Cardiac fibroblast (primary cell): Measurements from ENCODE around the gene FHOD1.
A peak's percentile ranks its signal among the peaks of the same experiment; 100 is the strongest.

ENCODE experiments used
- DNase-seq, 2 donors: peaks; one replicate each; pipeline versions ENCODE4 v3.0.0 to v3.0.0-alpha.2; 2010; ENCODE audit warnings: low read depth in 2 of 2
- H3K4me3 ChIP-seq, 2 donors: replicated peaks in 1 of 2; 1 replicate in 1 of 2; 2 replicates in 1 of 2; pipeline ENCODE4 v1.5.1; 2011; ENCODE audit warnings: low read depth in 2 of 2, low read length in 2 of 2, mild to moderate bottlenecking in 2 of 2, moderate library complexity in 1 of 2
- CTCF ChIP-seq: IDR thresholded peaks from one replicate; pipeline ENCODE4 v1.5.1; 2011; ENCODE audit warnings: low read depth, mild to moderate bottlenecking, low read length, inconsistent platforms

The FHOD1 gene

DNA sequence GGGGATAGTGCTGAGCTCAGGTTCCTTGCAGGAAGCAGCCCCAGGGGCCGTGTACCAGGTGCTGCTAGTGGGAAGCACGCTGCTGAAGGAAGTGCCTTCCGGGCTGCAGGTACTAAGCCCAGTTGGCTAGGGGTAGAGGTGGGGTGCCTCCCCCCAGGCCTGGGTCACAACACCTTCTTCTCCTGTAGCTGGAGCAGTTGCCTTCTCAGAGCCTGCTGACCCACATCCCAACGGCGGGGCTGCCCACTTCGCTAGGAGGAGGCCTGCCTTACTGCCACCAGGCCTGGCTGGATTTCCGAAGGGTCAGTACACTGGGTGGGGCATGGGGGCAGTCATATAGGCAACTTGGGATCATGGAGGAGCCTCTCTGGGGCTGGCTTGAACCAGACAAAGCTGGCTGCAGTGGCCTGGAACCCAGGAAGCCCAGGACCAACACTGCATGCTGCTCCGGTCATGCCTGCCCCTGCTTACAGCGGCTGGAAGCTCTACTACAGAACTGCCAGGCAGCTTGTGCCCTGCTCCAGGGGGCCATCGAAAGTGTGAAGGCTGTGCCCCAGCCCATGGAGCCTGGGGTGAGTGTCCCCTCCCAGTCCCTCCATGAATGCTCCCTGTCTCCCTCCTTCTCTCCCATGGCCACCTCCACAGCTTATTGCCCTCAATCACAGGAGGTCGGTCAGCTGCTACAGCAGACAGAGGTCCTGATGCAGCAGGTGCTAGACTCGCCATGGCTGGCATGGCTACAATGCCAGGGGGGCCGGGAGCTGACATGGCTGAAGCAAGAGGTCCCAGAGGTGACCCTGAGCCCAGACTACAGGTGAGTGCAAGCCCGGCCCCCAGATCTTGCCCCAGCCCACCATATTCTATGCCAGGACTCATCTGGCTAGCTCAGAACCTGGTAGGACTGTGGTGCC lies 34.5 kb upstream of the FHOD1 start:
- H3K4me3 ChIP-seq, result no peak overlapping the region
- DNase-seq, result no peak
- TF ChIP-seq CTCF, result no peak

- no peak overlapping the region for H3K4me3 ChIP-seq
- no peak for TF ChIP-seq CTCF
- DNase-seq, result no peak
These were observed 33.1 kb upstream of the FHOD1 start for GRCh38 chr16:67280090-67281015.

DNA sequence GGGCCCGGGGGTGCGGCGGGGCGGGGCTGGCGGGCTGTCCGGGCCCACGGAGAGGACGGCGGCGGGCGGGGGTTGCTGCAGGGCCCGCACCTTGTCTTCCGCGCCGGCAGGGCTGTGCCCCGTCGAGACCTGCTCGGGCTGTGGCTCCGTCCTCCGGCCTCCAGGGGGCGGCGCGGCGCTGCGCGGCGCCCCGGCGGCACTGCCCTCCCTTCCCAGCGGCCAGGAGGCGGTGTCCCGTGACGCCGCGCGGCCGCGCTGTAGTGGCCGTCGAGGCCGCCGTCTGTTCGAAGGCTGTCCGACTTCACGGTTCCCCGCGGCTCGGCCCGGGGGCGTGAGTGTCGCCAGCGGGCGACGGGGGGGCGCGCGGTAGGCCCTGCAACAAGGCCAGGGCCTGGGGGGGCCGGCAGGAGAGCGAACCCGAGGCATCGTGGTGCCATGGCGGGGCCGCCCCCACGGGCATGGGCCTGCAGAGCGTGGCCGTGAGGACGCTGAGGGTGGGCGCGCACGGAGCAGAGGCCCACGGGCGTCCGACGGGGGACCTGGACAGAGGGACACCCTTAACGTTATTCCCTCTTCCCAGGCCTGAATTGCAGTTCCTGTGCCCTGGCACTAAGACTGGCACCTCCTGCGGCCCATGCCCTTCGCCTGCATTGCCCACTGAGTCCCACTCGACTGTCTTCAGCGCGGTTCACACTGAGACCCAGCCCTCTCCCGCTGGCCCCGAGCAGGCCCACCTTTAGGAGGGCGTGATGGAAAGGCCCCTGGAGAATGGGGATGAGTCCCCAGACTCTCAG lies 32.2 kb upstream of the FHOD1 start, which contains the start of gene PLEKHG4:
PLEKHG4 (plus strand) TSS at position 237 of the 794 bp plus-strand sequence; CDS start at position 750, 513 bp downstream.
- TF ChIP-seq CTCF, result peak; percentile 27
- H3K4me3 ChIP-seq, result peak within 1 kb of the TSS; percentile 36 to 50
- DNase-seq, result peak; percentile 53 to 68

DNA sequence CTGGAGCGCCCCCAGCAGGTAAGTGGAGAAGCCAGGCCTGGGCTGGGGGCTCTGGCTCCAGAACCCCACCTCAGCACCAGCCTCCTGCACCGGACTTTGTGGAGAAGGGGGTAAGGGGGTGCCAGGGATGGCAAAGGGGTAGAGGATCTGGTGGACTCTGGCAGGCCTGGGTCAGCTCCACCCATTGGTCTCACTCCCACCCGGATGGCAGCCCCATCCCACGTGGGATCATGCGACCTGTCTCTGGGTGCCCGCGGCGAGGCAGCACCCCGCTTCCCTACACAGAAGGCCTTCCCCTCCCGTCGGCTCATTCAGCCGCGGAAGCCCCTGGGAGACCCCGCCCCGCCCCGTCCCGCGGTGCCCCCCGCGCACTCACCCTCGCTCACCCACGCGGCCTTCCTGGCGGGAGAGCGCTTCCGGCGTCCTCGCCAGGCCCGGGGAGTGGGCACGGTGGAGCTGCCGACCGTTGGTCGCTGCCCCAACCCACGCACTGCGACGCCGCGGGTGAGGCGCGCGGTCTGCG lies 31.6 kb upstream of the FHOD1 start:
- peak overlapping the region; percentile 36 to 50 for H3K4me3 ChIP-seq
- DNase-seq, result no peak
- TF ChIP-seq CTCF, result peak; percentile 11

- peak; percentile 76 for DNase-seq
- no peak for TF ChIP-seq CTCF
- H3K4me3 ChIP-seq, result peak overlapping the region; percentile 36 to 50
These were observed 30.9 kb upstream of the FHOD1 start for GRCh38 chr16:67277999-67278772.
